CD4-positive, alpha-beta T cell treated with Interleukin-15 for 1 hour (primary cell): ENCODE data around the gene PGRMC2.
"Not testable (repeated sequence)": the region's sequence is repeated elsewhere in the genome, so short reads cannot be mapped to it uniquely, and the experiment has no call there.

Experiments used
- DNase-seq: peaks from one replicate; pipeline ENCODE4 v3.0.0-alpha.2; 2020

PGRMC2 gene

GRCh38 chr4:128265550-128265949, 22.1 kb downstream of the PGRMC2 start:
- not testable (repeated sequence) for DNase-seq

DNA sequence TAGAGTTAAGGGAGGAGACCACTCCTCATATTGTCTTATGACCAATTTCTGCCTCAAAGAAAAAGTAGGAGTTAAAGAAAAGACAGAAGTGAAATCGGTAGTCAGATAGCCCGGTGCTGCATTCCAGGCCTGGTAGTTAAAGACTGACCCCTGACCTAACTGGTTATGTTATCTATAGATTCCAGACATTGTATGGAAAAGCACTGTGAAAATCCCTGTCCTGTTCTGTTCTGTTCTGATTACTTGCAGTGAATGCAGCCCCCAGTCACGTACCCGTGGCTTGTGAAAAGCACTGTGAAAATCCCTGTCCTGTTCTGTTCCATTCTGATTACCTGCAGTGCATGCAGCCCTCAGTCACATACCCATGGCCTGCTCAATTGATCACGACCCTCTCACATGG, 27.7 kb downstream of the PGRMC2 start:
- DNase-seq = not testable (repeated sequence)

GRCh38 chr4:128258166-128258565, 29.4 kb downstream of the PGRMC2 start:
- DNase-seq = not testable (repeated sequence)

DNA sequence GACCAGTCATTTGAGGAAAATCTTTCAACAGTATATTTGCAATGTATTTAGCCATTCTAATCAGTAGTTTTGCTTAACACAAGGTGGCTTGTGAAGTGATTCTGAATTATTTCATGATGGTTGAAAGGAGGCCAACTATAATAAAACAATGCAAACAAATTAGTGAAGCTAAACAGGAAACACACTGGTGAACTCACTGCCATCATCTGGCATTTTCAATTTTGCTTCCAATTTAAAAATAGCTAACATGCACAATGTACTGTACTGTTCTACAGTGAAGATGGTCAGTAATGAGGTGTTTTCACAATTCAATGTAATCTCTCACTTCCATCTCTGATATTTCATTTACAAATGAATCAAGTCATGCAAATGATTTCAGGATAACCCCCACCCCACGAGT, 31.1 kb downstream of the PGRMC2 start:
- DNase-seq = no peak

DNA sequence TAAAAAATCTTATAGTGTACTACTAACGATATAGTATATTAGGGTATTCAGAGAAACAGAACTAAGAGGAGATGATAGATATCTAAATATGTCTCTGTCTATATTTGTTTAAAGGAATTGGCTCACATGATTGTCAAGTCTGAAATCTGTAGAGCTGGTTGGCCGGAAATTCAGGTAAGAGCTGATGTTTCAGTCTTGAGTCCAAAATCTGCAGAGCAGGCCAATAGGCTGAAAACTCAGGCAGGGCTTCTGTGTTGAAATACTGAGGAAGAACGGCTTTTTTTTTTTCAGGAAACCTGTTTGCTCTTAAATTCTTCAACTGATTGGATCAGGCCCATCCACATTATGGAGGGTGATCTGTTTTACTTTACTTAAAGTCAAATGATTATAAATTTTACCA, 31.7 kb downstream of the PGRMC2 start:
- no peak for DNase-seq

DNA sequence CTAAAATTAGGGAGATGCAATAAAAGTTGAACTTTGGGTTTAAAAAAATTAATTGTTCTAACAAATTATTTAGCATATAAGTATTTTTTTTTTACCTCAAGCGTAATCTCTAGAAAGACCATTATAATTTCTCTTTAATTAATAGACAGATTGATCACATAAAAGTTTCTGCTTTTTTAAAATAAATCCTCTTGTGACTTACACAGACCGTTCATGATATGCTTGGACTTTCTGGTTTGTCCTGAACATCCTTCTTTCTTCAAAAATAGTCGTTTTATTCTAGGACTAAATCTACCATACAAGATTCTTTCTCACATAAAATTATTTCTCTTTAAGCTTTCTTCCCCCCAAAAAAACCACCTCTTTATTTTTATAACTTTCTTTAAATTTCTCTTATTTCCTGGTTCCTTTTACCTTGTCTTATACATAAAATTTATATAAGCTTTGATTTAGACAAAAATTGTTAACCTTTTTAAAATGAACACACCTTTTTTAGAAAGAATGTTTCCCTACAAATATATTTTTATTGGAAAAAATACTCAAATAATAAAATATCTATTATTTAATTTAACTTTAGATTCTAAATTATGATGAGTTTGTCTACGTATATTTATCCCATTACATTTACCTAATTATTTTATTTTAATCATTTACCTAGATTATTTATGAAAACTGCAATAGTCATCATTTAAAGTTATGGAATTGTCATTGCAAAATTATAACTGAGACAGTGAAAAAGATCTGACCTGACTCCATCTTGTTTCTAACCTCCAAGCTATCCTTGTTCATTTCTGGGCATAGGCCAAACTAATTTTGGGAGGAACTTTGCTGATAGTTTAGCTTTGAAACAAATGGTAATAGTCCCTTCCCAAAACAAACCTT, 37.6 kb downstream of the PGRMC2 start:
- no peak for DNase-seq

DNA sequence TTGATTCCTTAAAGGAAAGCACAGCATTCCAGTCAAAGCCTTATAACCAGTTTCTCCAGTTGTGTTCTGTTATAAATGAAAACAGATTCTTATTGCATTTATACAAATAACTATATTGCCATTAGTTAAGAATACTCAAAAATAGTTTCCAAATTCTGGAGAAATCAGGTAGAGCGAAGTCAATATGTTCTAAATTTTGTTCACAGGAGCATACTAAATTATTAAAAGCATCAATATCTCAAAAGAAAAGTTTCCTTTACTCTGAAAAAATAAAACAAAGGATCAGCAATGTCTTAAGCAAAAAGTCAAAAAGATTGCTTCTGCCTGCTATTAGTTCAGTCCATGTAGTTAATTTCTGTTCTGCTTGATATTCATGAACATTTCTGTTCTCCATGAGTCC, 39.7 kb downstream of the PGRMC2 start:
- DNase-seq = no peak

DNA sequence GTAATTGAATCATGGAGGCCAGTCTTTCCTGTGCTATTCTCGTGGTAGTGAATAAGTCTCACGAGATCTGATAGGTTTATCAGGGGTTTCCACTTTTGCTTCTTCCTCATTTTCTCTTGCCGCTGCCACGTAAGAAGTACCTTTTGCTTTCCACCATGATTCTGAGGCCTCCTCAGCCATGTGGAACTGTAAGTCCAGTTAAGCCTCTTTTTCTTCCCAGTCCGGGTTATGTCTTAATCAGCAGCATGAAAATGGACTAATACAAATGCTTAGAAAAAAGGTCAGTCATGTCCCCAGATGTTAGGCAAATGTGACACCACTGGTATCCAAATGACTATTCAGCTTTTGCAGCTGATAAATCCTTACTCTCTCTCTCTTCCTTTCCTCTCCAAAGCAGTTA, 42.2 kb downstream of the PGRMC2 start:
- DNase-seq = not testable (repeated sequence)

GRCh38 chr4:128244379-128244778, 43.2 kb downstream of the PGRMC2 start:
- DNase-seq = no peak

DNA sequence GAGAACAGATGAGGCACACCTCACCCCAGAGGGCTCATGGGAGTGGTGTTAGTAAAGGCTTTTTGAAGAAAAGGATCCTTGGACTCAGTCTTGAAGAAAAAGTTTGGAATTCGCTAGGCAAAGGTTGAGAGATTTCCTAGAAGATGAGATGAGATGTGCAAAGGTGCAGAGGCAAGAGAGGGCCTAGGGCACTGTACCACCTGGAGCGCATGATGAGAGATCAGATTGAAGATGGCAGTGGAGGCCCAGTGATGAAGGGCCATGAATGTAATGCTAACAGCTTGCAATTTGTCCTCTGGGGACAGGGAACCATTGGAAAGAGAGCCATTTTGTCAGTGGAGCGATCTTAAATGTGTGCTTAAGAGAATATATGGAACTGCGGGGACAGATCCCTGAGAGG, 45.0 kb downstream of the PGRMC2 start:
- DNase-seq = no peak

DNA sequence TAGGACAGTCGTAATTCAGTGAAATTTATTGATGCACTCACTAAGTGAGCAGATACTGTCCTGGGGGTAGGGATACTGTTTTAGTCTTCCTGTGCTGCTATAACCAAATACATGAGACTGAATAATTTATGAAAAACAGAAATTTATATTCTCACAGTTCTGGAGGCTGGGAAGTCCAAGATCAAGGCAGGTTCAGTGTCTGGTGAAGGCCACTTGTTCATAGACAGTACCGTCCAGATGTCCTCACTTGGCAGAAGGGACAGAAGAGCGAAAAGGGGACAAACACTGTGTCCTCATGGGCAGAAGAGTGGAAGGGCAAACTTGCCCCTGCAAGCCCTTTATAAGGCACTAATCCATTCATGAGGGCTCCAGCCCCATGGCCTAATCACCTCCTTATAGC, 45.6 kb downstream of the PGRMC2 start:
- no peak for DNase-seq

- DNase-seq = no peak
These were observed 46.1 kb downstream of the PGRMC2 start for GRCh38 chr4:128241425-128241913.

- no peak for DNase-seq
These were observed 46.6 kb downstream of the PGRMC2 start for GRCh38 chr4:128241019-128241418.

- DNase-seq = no peak
These were observed 52.8 kb downstream of the PGRMC2 start for GRCh38 chr4:128234836-128235235.

DNA sequence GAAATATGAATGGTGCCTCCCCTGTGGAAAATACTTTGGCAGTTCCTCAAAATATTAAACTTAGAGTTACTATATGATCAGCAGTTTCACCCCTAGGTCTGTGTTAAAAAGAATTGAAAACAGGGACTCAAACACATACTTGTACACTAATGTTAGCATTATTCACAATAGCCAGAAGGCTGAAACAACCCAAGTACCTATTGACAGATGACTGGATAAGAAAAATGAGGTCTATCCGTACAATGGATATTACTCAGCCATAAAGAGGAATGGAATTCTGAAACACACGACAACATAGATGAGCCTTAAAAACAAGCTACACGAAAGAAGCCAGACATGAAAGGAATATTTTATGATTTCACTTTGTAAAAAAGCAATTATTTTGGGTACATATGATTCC, 54.9 kb downstream of the PGRMC2 start:
- DNase-seq = no peak

DNA sequence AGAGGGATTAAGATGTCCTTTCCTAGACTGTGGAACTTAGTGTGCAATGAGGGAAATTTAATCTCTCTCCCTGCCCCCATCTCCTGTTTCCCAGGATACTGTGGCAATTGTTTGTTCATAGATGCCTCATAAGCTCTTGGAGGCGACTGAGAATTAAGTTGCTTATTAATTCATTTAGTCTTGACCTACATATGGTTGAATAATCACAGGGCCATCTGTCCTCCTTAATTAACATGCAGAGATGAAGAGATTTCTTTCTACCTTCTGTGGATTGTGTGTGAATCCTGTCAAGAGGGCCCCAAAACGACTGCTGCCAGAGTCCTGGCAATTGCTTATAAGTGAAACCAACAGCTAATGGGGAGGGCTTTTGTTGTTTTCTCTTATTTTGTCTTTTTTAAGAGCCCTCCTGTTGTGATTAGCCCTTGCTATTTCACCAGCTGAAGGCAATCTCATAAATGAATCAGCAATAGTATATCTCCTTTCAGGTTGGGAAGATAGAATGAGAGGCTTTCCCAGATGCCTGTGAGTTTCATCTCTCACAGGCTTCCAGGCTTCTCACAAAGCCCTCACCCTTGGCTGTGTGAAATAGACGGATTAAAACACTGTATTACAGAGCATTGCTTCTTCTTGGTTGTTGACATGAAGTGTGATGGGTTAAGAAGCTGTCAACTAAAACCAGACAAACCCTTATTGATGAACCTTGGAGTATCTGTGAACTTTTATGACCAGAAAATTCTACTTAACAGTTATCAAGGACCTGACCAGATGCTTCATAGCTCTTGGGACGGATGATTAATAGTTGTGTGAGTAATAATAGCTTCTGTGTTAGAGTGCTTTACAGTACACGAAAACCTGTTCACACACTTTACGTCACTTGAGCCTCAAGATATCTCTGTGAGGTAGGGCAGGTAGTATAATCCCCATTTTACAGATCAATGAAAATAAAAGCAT, 58.5 kb downstream of the PGRMC2 start:
- DNase-seq = no peak

- DNase-seq = no peak
These were observed 59.5 kb downstream of the PGRMC2 start for GRCh38 chr4:128227991-128228571.

GRCh38 chr4:128225148-128225547, 62.5 kb downstream of the PGRMC2 start:
- no peak for DNase-seq

GRCh38 chr4:128221586-128221985, 66.0 kb downstream of the PGRMC2 start:
- no peak for DNase-seq

- no peak for DNase-seq
These were observed 67.1 kb downstream of the PGRMC2 start for GRCh38 chr4:128220286-128221235.
